Measurements from ENCODE around the gene ZIC4.

Gene ZIC4

GRCh38 chr3:147389717-147390116 is 16.6 kb downstream of the ZIC4 start:
- no peak for DNase-seq

- no peak for DNase-seq
Measured at GRCh38 chr3:147388700-147389580, 17.4 kb downstream of the ZIC4 start.

GRCh38 chr3:147387885-147388699 is 18.3 kb downstream of the ZIC4 start:
- no peak for DNase-seq

GRCh38 chr3:147387291-147387884 is 19.0 kb downstream of the ZIC4 start:
- DNase-seq, result no peak

GRCh38 chr3:147385059-147386012 is 21.0 kb downstream of the ZIC4 start:
- no peak for DNase-seq

- no peak for DNase-seq
Measured at GRCh38 chr3:147384210-147385058, 21.9 kb downstream of the ZIC4 start.

- no peak for DNase-seq
Measured at GRCh38 chr3:147383617-147384016, 22.7 kb downstream of the ZIC4 start.

- no peak for DNase-seq
Measured at GRCh38 chr3:147381596-147381995, 24.7 kb downstream of the ZIC4 start.

- no peak for DNase-seq
Measured at GRCh38 chr3:147380977-147381376, 25.4 kb downstream of the ZIC4 start.

- DNase-seq, result no peak
Measured at GRCh38 chr3:147380387-147380951, 25.9 kb downstream of the ZIC4 start.

- DNase-seq, result no peak
Measured at GRCh38 chr3:147379651-147380050, 26.7 kb downstream of the ZIC4 start.

GRCh38 chr3:147377412-147378367 is 28.7 kb downstream of the ZIC4 start:
- DNase-seq, result no peak

- DNase-seq, result no peak
Measured at GRCh38 chr3:147373301-147373700, 33.0 kb downstream of the ZIC4 start.

GRCh38 chr3:147372525-147373027 is 33.8 kb downstream of the ZIC4 start:
- no peak for DNase-seq

- DNase-seq, result no peak
Measured at GRCh38 chr3:147371771-147372340, 34.5 kb downstream of the ZIC4 start.

GRCh38 chr3:147371140-147371539 is 35.2 kb downstream of the ZIC4 start:
- DNase-seq, result no peak

- DNase-seq, result no peak
Measured at GRCh38 chr3:147370349-147370748, 36.0 kb downstream of the ZIC4 start.

GRCh38 chr3:147369661-147370123 is 36.7 kb downstream of the ZIC4 start:
- DNase-seq, result no peak

- no peak for DNase-seq
Measured at GRCh38 chr3:147369231-147369630, 37.1 kb downstream of the ZIC4 start.

All from NCI-H1694 treated with DMSO at 0.1 percent for 48 hours (cell line).